ENCODE results near the gene IL27RA.
"Not testable (repeated sequence)": the region's sequence is repeated elsewhere in the genome, so short reads cannot be mapped to it uniquely, and the experiment has no call there.

IL27RA gene

DNA sequence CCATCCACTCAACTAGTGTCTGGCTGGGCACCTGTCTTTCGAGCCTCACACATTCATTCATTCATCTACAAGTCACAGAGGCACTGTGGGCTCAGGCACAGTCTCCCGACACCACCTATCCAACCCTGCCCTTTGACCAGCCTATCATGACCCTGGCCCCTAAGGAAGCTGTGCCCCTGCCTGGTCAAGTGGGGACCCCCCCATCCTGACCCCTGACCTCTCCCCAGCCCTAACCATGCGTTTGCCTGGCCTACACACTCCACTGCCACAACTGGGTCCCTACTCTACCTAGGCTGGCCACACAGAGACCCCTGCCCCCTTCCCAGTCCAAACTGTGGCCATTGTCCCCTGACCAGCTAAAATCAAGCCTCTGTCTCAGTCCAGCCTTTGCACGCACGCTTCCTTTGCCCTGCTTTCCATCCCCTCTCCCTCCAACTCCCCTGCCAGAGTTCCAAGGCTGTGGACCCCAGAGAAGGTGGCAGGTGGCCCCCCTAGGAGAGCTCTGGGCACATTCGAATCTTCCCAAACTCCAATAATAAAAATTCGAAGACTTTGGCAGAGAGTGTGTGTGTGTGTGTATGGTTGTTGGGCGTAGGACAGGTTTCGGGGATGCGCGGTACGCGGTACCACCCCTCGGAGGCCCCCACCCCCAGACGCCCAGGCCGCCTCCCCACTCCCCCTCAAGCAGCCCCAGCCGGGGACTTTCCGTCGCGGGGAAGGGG, 404 bp upstream of the IL27RA start:
- TF ChIP-seq, protein P1, sequence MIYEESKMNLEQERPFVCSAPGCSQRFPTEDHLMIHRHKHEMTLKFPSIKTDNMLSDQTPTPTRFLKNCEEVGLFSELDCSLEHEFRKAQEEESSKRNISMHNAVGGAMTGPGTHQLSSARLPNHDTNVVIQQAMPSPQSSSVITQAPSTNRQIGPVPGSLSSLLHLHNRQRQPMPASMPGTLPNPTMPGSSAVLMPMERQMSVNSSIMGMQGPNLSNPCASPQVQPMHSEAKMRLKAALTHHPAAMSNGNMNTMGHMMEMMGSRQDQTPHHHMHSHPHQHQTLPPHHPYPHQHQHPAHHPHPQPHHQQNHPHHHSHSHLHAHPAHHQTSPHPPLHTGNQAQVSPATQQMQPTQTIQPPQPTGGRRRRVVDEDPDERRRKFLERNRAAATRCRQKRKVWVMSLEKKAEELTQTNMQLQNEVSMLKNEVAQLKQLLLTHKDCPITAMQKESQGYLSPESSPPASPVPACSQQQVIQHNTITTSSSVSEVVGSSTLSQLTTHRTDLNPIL (CRISPR knock-in tag; IDR thresholded peaks at IDR 0.05; ENCODE audit: low read depth): no peak
- TF ChIP-seq ARNTL (CRISPR knock-in tag; IDR thresholded peaks at IDR 0.05; ENCODE audit: borderline replicate concordance, low read depth): no peak
- no peak for TF ChIP-seq TCF4 (CRISPR knock-in tag; IDR thresholded peaks at IDR 0.05; ENCODE audit: borderline replicate concordance)
- TF ChIP-seq ZC3H10 (CRISPR knock-in tag; IDR thresholded peaks at IDR 0.05): no peak
- TF ChIP-seq ZNF8 (CRISPR knock-in tag; IDR thresholded peaks at IDR 0.05): no peak
- TF ChIP-seq ESRRG (CRISPR knock-in tag; IDR thresholded peaks at IDR 0.05): no peak
- no peak for TF ChIP-seq RARB (CRISPR knock-in tag; IDR thresholded peaks at IDR 0.05)
- no peak for TF ChIP-seq ZNF70 (CRISPR knock-in tag; IDR thresholded peaks at IDR 0.05)
- ATAC-seq: peak; percentile 35; the same call in 2 of the 3 replicates

- TF ChIP-seq CSDC2 (CRISPR knock-in tag; IDR thresholded peaks at IDR 0.05) (no peak), TCF4 (CRISPR knock-in tag; IDR thresholded peaks at IDR 0.05; ENCODE audit: borderline replicate concordance) (no peak), ZFP3 (CRISPR knock-in tag; IDR thresholded peaks at IDR 0.05) (no peak), ZFP30 (CRISPR knock-in tag; IDR thresholded peaks at IDR 0.05) (no peak), ZNF70 (CRISPR knock-in tag; IDR thresholded peaks at IDR 0.05) (no peak), SNAI2 (CRISPR knock-in tag; IDR thresholded peaks at IDR 0.05) (no peak), ESRRG (CRISPR knock-in tag; IDR thresholded peaks at IDR 0.05) (no peak), PPARA (CRISPR knock-in tag; IDR thresholded peaks at IDR 0.05; ENCODE audit: borderline replicate concordance) (no peak), PATZ1 (CRISPR knock-in tag; IDR thresholded peaks at IDR 0.05; ENCODE audit: borderline replicate concordance) (no peak), ZNF8 (CRISPR knock-in tag; IDR thresholded peaks at IDR 0.05) (no peak), GLIS3 (CRISPR knock-in tag; IDR thresholded peaks at IDR 0.05) (no peak), BACH2 (CRISPR knock-in tag; IDR thresholded peaks at IDR 0.05; ENCODE audit: borderline replicate concordance) (no peak), ARNTL (CRISPR knock-in tag; IDR thresholded peaks at IDR 0.05; ENCODE audit: borderline replicate concordance, low read depth) (no peak), POU6F1 (CRISPR knock-in tag; IDR thresholded peaks at IDR 0.05; ENCODE audit: borderline replicate concordance, low read depth) (no peak), ISL1 (CRISPR knock-in tag; IDR thresholded peaks at IDR 0.05) (no peak), TOX (CRISPR knock-in tag; IDR thresholded peaks at IDR 0.05; ENCODE audit: borderline replicate concordance) (no peak)
- TF ChIP-seq, protein P2, sequence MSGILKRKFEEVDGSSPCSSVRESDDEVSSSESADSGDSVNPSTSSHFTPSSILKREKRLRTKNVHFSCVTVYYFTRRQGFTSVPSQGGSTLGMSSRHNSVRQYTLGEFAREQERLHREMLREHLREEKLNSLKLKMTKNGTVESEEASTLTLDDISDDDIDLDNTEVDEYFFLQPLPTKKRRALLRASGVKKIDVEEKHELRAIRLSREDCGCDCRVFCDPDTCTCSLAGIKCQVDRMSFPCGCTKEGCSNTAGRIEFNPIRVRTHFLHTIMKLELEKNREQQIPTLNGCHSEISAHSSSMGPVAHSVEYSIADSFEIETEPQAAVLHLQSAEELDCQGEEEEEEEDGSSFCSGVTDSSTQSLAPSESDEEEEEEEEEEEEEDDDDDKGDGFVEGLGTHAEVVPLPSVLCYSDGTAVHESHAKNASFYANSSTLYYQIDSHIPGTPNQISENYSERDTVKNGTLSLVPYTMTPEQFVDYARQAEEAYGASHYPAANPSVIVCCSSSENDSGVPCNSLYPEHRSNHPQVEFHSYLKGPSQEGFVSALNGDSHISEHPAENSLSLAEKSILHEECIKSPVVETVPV (CRISPR knock-in tag; IDR thresholded peaks at IDR 0.05): no peak
- TF ChIP-seq, protein P1 (CRISPR knock-in tag; IDR thresholded peaks at IDR 0.05; ENCODE audit: low read depth): no peak
- ATAC-seq: no peak
Observed at GRCh38 chr19:14033946-14034345, 2.4 kb downstream of the IL27RA start.

GRCh38 chr19:14035159-14035558, 3.6 kb downstream of the IL27RA start:
- ATAC-seq: not testable (repeated sequence)

- no peak for ATAC-seq
- no peak for TF ChIP-seq ZC3H10 (CRISPR knock-in tag; IDR thresholded peaks at IDR 0.05)
- no peak for TF ChIP-seq OSR1 (CRISPR knock-in tag; IDR thresholded peaks at IDR 0.05)
Observed at GRCh38 chr19:14035706-14036105, 4.1 kb downstream of the IL27RA start.
